Tibial nerve (tissue), 4 donors: Measurements from ENCODE around the gene IFI27L2. TPM values are rescaled to one million over a fixed set of nuclear protein-coding genes. Genes with fewer than 3 reads are reported as not detected.

Source experiments
- DNase-seq, 2 donors: peaks; one replicate each; pipeline ENCODE4 v3.0.0-alpha.2; 2019; ENCODE audit warnings: low spot score in 2 of 2
- H3K27ac ChIP-seq, 4 donors: fragments of 200-600 bp; sonication (generic) in 3 of 4; one replicate each; pipeline ENCODE4 v1.5.1; 2017 to 2019; ENCODE audit warnings: mild to moderate bottlenecking in 1 of 4
- H3K27me3 ChIP-seq, 2 donors: fragments of 200-600 bp; sonication (generic) in 1 of 2; one replicate each; pipeline versions ENCODE4 v1.5.1 to v1.6.0; 2017 to 2019
- H3K36me3 ChIP-seq, 3 donors: fragments of 200-600 bp; sonication (generic); one replicate each; pipeline ENCODE4 v1.5.1; 2018 to 2019
- H3K4me1 ChIP-seq, 4 donors: fragments of 200-600 bp; sonication (generic) in 3 of 4; one replicate each; pipeline ENCODE4 v1.5.1; 2017 to 2019
- H3K4me3 ChIP-seq, 4 donors: fragments of 200-600 bp; sonication (generic) in 3 of 4; one replicate each; pipeline ENCODE4 v1.5.1; 2017 to 2019; ENCODE audit warnings: mild to moderate bottlenecking in 1 of 4, moderate library complexity in 1 of 4
- H3K9me3 ChIP-seq, 4 donors: fragments of 200-600 bp; sonication (generic) in 3 of 4; one replicate each; pipeline ENCODE4 v1.5.1; 2017 to 2019
- CTCF ChIP-seq, 5 experiments: fragments of 200-600 bp in 3 of 5; fragments of 450-650 bp in 2 of 5; sonication (generic) in 3 of 5; IDR thresholded peaks; one replicate each; pipeline ENCODE4 v1.5.1; 2016 to 2019; ENCODE audit warnings: antibody characterized with exemption in 5 of 5, mild to moderate bottlenecking in 3 of 5, moderate library complexity in 2 of 5
- EP300 ChIP-seq, 2 donors: sonication (generic); formaldehyde crosslinking; IDR thresholded peaks; one replicate each; pipeline ENCODE4 v1.6.1; 2017; ENCODE audit warnings: antibody characterized with exemption in 2 of 2, mild to moderate bottlenecking in 1 of 2
- POLR2A ChIP-seq, 2 donors: fragments of 450-650 bp; IDR thresholded peaks; one replicate each; pipeline ENCODE4 v1.6.1; 2017; ENCODE audit warnings: antibody characterized with exemption in 2 of 2, mild to moderate bottlenecking in 2 of 2, moderate library complexity in 2 of 2
- WGBS, 2 donors: methylation state at CpG; one replicate each; pipeline ENCODE4 v1.1.5; 2018; 5-methylcytosine and 5-hydroxymethylcytosine counted together
- total RNA-seq, 4 donors: library from RNA; depleted of rRNA; stranded (reverse); fragments of >200 nt; gene quantifications; one replicate each; pipeline ENCODE4 v1.1.0, GENCODE V29; 2016

IFI27L2 gene
- total RNA-seq, 4 donors from 2014 or later: 76.8 to 146 (median 129) TPM

- Histone ChIP-seq H3K27me3 (peaks cover 0 to 7% of the 10 kb centered on the region in 2 donors), H3K36me3 (no peaks in the 10 kb centered on the region), H3K27ac (peak overlapping the region; percentile 70 to 94 (median 82)), H3K4me3 (peak overlapping the region in 1 of 4 donors; percentile 56), H3K9me3 (no peaks in the 10 kb centered on the region), H3K4me1 (peaks cover 0 to 46% (median 13%) of the 10 kb centered on the region in 4 donors)
- TF ChIP-seq CTCF (IDR thresholded peaks at IDR 0.05): no peak
- TF ChIP-seq EP300 (IDR thresholded peaks at IDR 0.05): no peak
- peak in 1 of 2 donors; percentile 25 for DNase-seq
- 46 to 50% methylated on average over 6 of the region's 6 CpGs for WGBS, 2 donors
Measured at GRCh38 chr14:94113490-94113889, 15.9 kb downstream of the IFI27L2 start.

- Histone ChIP-seq H3K4me1 (peaks cover 0 to 46% (median 13%) of the 10 kb centered on the region in 4 donors), H3K27ac (peak overlapping the region in 3 of 4 donors; percentile 79 to 94 (median 85)), H3K4me3 (peak overlapping the region in 1 of 4 donors; percentile 56), H3K9me3 (no peaks in the 10 kb centered on the region), H3K36me3 (no peaks in the 10 kb centered on the region), H3K27me3 (peaks cover 0 to 7% of the 10 kb centered on the region in 2 donors)
- 52 to 72% methylated on average over 7 of the region's 7 CpGs for WGBS, 2 donors
- DNase-seq: no peak
- TF ChIP-seq CTCF (IDR thresholded peaks at IDR 0.05) (no peak), EP300 (IDR thresholded peaks at IDR 0.05) (no peak), POLR2A (IDR thresholded peaks at IDR 0.05) (no peak)
Measured at GRCh38 chr14:94113073-94113472, 16.3 kb downstream of the IFI27L2 start.

- H3K4me3 ChIP-seq: peak overlapping the region in 3 of 4 donors; percentile 11 to 56 (median 26)
- H3K27ac ChIP-seq: peak overlapping the region in 3 of 4 donors; percentile 85 to 94 (median 90)
- no peak for TF ChIP-seq EP300 (IDR thresholded peaks at IDR 0.05)
- TF ChIP-seq POLR2A (IDR thresholded peaks at IDR 0.05): no peak
- no peak for TF ChIP-seq CTCF (IDR thresholded peaks at IDR 0.05)
- H3K36me3 ChIP-seq: no peaks in the 10 kb centered on the region
- no peak for DNase-seq
- H3K9me3 ChIP-seq: no peaks in the 10 kb centered on the region
- peaks cover 0 to 46% (median 13%) of the 10 kb centered on the region in 4 donors for H3K4me1 ChIP-seq
- 68 to 79% methylated on average over 6 of the region's 6 CpGs for WGBS, 2 donors
- H3K27me3 ChIP-seq: peaks cover 0 to 7% of the 10 kb centered on the region in 2 donors
Measured at GRCh38 chr14:94112513-94113063, 16.8 kb downstream of the IFI27L2 start.

GRCh38 chr14:94111276-94112095, 17.9 kb downstream of the IFI27L2 start:
- Histone ChIP-seq H3K36me3 (no peaks in the 10 kb centered on the region), H3K27me3 (peaks cover 0 to 3% of the 10 kb centered on the region in 2 donors), H3K4me3 (peak overlapping the region; percentile 26 to 56 (median 38)), H3K27ac (peak overlapping the region; percentile 84 to 94 (median 88)), H3K9me3 (no peaks in the 10 kb centered on the region), H3K4me1 (peaks cover 0 to 46% (median 13%) of the 10 kb centered on the region in 4 donors)
- DNase-seq: no peak
- TF ChIP-seq POLR2A (IDR thresholded peaks at IDR 0.05) (no peak), CTCF (IDR thresholded peaks at IDR 0.05) (no peak), EP300 (IDR thresholded peaks at IDR 0.05) (no peak)
- 76 to 80% methylated on average over 12 to 15 of the region's 20 CpGs for WGBS, 2 donors
